KOPT-K1 (cell line): ENCODE measurements around the gene RPL10.

Experiments used
- H3K27ac ChIP-seq: fragments of 200-600 bp; sonication (generic); 2 replicates; pipeline ENCODE4 v1.5.1; 2016; ENCODE audit warnings: antibody characterized with exemption, mild to moderate bottlenecking, low read depth, low read length; ENCODE audit not compliant: poor library complexity, severe bottlenecking
- H3K36me3 ChIP-seq: fragments of 200-600 bp; sonication (generic); 2 replicates; pipeline ENCODE4 v1.5.1; 2017; ENCODE audit warnings: antibody characterized with exemption, mild to moderate bottlenecking, low read length, moderate library complexity; ENCODE audit not compliant: insufficient read depth
- H3K9me3 ChIP-seq: fragments of 200-600 bp; sonication (generic); 2 replicates; pipeline ENCODE4 v1.5.1; 2017; ENCODE audit warnings: antibody characterized with exemption, low read length, mild to moderate bottlenecking; ENCODE audit not compliant: insufficient read depth, poor library complexity, severe bottlenecking

The RPL10 gene

DNA sequence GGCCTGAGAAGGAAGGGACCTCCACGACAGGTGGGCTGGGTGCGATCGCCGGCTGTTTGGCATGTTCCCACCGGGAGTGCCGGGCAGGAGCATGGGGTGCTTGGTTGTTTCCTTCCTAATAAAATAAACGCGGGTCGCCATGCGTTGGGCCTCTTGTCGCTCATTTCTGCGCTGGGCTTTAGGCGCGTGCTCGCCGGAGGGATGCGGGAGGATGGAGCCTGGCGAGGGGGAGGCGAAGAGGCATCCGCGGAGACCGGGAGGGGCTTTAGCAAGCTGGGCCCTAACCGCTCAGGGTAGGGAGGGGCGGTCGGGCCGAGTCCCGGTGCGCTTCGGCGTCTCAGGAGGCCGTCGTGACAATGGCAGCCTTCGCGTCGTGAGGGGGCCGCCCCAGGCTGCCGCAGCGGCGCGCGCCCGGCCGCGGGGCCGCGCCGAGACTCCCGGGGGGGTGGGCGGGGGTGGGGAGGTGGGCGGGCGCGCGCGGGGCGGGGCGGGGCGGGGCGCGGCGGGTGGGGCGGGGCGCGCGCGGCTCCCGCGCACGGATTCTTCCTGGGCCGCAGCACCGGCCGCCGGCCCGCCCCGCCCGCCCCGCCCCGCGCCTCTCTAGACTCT is 38.3 kb downstream of the RPL10 start:
- H3K9me3 ChIP-seq: no peaks in the 10 kb centered on the region
- H3K27ac ChIP-seq: peak overlapping the region; percentile 62
- H3K36me3 ChIP-seq: peaks cover 69% of the 10 kb centered on the region; the same call in 1 of the 2 replicates

DNA sequence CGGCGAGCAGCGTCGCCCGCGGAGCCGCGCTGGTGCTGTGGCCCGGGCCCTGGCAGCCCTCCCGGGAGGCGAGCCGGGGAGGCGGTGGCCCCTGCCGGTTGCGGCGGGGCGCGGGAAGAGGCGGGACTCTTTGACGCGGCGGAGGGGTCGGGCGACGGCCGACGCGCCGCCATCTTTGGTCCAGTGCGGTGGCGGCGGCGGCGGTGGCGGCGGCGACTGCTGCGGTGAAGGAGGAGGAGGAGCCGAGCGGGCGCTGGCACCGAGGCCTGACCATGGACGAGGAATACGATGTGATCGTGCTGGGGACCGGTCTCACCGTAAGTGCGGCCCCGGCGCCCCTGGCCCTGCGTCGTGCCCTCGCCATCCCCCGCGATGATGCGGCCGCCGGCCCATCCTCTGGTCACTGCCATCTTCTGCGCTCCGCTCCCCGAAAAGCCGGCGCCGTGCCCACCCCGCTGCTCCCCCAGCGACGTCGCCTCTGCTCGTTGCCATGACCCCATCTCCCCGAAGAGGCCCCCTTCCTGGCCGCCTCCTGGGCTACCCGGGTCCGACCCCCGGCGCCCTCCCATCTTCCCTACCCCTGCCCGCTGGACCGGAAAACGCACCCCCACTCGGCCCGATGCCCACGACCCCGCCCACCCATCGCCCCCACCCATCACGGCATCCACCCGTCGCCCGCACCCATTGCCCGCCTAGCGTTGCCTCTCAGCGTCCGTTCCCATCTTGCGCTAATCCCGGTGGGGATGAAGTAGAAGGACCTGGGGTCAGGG is 39.0 kb downstream of the RPL10 start, which contains the start of gene GDI1:
GDI1 (plus strand) TSS at position 172 of the 770 bp plus-strand sequence; CDS start at position 273, 101 bp downstream.
- H3K36me3 ChIP-seq: peaks cover 69% of the 10 kb centered on the region; the same call in 1 of the 2 replicates
- H3K27ac ChIP-seq: peak within 1 kb of the TSS; percentile 62
- H3K9me3 ChIP-seq: no peaks in the 10 kb centered on the region

DNA sequence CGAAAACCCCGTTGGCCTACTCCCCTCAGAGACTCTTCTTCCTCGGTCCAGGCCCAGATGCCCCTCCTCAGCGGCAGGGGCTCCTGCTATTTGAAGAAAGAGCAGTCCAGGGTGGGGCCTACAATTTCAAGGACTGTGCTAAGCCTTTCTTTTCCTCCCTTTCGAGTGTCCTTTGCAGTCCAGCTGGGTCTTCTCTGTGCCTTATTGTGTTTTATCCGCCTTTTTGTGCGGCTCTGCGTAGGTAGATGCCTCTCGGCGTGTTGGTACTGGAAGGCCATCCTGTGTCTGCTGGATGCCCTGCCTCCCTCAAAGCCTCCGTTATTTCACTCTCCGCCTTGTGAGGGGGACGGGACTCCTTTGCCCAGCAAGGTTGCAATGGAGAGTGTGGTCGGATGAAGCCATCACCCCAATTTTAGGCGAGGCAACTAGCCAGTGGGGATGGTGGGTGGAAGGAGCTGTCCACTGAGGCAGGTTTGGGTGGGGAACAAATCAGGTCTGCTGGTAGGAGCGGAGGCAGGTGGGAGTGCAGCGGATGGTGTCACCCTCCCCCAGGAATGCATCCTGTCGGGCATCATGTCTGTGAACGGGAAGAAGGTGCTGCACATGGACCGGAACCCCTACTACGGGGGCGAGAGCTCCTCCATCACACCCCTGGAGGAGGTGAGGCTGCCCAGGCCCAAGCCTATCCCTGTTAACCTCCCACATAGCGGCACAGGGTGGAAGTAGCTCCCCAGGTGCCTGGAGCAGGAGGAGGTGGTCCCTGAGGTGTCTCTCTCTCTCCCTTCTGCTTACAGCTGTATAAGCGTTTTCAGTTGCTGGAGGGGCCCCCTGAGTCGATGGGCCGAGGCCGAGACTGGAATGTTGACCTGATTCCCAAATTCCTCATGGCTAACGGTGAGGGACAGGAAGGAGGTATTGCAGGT is 40.1 kb downstream of the RPL10 start:
- H3K27ac ChIP-seq: peak overlapping the region; percentile 62
- peaks cover 68% of the 10 kb centered on the region; the same call in 1 of the 2 replicates for H3K36me3 ChIP-seq
- H3K9me3 ChIP-seq: no peaks in the 10 kb centered on the region

DNA sequence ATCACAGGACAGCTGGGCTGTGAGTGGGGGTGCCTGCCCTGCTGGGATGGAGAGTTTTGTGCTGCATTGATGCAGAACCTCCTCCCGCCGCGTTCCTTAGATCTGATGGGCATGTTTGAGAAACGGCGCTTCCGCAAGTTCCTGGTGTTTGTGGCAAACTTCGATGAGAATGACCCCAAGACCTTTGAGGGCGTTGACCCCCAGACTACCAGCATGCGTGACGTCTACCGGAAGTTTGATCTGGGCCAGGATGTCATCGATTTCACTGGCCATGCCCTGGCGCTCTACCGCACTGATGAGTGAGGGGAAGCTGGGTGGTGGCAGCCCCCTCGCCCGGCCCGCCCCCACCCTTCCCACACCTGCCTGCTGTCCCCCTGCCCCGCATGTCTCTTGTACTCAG is 41.7 kb downstream of the RPL10 start:
- H3K27ac ChIP-seq: no peak overlapping the region
- H3K9me3 ChIP-seq: no peaks in the 10 kb centered on the region
- H3K36me3 ChIP-seq: peaks cover 56% of the 10 kb centered on the region; the same call in 1 of the 2 replicates

DNA sequence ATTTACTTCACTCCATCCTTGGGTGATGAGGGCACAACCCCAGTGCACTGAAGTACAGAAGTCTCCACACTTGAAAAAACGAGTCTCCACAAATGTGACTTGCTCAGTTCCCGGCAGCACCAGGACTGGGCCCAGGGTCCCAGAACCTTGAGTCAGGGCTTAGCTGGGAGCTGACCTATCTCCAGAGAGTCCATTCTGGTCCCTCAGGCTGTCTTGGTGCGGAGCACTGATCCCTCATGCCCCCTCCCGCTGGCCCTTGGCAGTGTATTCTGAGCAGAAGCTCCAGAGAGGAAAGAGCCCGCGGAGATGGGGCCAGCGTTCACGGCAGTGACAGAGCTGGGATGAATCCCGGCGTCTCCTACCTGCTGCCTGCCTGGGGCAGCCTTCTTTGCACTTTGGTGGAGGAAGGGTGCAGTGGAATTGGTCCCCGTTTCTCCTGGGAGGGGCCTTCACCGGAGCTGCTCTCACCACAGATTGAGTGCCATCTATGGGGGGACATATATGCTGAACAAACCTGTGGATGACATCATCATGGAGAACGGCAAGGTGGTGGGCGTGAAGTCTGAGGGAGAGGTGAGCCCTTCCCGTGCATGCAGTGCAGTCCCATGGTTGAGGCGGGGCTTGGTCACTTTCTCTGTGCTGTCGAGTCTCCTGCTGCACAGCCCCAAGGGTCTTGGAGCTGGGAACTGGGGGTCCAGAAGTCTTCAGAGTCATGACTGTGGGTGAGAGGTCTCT is 42.6 kb downstream of the RPL10 start:
- H3K27ac ChIP-seq: no peak overlapping the region
- H3K36me3 ChIP-seq: peaks cover 47% of the 10 kb centered on the region; the same call in 1 of the 2 replicates
- H3K9me3 ChIP-seq: no peaks in the 10 kb centered on the region

DNA sequence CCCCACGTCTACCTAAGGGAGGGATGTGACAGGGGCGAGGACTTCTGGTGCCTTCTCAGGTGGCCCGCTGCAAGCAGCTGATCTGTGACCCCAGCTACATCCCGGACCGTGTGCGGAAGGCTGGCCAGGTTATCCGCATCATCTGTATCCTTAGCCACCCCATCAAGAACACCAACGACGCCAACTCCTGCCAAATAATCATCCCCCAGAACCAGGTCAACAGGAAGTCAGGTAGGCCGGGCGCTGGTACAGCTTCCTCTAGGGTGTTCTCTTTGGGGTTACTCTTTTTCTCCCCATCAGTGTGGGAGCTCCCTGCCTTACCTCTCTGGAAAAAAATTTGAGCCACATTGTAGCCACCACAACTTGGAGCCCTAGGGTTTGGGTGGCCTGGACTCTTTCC is 43.4 kb downstream of the RPL10 start:
- no peaks in the 10 kb centered on the region for H3K9me3 ChIP-seq
- H3K27ac ChIP-seq: no peak overlapping the region
- H3K36me3 ChIP-seq: peaks cover 41% of the 10 kb centered on the region; the same call in 1 of the 2 replicates

DNA sequence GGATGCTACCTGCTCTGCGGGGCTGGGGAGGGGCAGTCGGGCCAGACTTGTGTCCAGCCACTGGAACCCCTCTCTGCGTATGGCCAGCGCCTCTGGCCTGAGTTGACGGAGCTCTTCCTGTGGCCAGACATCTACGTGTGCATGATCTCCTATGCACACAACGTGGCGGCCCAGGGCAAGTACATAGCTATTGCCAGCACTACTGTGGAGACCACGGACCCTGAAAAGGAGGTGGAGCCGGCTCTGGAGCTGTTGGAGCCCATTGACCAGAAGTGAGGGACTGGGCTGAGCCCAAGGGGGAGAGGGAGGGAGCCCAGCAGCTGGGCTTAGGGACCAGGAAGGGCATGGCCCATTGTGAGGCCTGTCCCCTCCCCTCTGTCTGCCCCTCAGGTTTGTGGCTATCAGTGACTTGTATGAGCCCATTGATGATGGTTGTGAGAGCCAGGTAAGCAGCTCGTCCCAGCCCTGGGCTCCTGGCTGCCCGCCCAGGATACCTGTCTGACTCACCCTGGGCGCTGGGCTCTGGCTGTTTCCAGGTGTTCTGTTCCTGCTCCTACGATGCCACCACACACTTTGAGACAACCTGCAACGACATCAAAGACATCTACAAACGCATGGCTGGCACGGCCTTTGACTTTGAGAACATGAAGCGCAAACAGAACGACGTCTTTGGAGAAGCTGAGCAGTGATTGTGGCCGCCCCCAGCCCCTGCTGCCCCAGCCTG is 44.0 kb downstream of the RPL10 start:
- peaks cover 41% of the 10 kb centered on the region; the same call in 1 of the 2 replicates for H3K36me3 ChIP-seq
- H3K27ac ChIP-seq: no peak overlapping the region
- H3K9me3 ChIP-seq: no peaks in the 10 kb centered on the region

DNA sequence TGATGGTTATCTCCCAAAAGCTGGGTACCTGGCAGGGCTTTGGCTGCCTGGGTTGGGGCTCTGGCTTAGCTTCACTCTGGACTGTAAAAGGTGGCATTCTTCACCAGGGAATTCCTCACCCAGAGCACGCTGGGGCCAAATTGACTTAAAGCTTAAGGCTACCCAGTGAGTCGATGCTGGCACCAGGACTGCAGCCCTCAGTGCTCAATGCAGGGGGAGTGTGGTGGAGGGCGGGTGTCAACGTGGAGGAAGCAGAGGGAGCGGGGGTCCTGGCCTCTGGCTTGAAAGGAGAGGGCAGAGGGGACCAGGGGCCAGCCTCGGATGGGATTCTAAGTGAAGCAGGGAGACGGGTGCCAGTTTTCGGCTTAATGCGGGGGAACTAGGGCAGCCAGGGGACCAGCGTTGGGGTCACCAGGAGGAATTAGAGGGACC is 45.3 kb downstream of the RPL10 start:
- H3K27ac ChIP-seq: peak overlapping the region; percentile 25
- no peaks in the 10 kb centered on the region for H3K9me3 ChIP-seq
- H3K36me3 ChIP-seq: peaks cover 45% of the 10 kb centered on the region; the same call in 1 of the 2 replicates

DNA sequence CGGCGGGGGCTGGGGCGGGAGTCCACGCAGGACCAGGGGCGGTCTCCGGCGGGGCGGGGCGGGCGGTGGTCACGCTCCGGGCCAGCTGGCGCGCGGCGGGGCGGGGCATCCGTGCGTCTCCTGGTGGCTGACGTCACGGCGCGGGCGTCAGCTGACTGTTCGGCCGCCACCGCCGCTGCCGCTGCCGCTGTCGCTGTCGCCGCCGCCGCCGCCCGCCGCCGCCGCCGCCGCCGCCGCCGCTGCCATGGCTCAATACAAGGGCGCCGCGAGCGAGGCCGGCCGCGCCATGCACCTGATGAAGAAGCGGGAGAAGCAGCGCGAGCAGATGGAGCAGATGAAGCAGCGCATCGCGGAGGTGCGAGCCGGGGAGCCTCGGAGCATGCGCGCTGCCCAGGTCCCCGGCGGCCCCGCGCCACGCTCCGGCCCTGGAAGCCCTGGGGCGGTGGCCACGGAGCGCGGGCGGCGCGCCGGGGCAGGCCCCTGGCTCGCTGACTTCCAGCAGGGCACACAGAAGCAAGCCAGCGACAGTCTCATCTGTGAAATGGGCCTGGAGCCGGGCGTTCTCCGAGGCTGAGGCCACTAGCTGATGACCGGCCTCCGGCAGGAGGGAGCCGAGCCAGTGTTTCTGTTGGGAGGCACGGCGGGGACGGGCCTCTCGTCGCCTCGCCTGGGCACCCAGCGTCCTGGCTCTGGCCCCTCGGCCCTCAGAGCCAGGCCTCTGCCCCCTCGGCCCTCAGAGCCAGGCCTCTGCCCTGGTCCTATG is 46.0 kb downstream of the RPL10 start, which contains the start of gene FAM50A:
FAM50A (plus strand) TSS at position 150 of the 763 bp plus-strand sequence; CDS start at position 245, 95 bp downstream.
- no peaks in the 10 kb centered on the region for H3K9me3 ChIP-seq
- H3K27ac ChIP-seq: peak within 1 kb of the TSS; percentile 60
- peaks cover 45% of the 10 kb centered on the region; the same call in 1 of the 2 replicates for H3K36me3 ChIP-seq

DNA sequence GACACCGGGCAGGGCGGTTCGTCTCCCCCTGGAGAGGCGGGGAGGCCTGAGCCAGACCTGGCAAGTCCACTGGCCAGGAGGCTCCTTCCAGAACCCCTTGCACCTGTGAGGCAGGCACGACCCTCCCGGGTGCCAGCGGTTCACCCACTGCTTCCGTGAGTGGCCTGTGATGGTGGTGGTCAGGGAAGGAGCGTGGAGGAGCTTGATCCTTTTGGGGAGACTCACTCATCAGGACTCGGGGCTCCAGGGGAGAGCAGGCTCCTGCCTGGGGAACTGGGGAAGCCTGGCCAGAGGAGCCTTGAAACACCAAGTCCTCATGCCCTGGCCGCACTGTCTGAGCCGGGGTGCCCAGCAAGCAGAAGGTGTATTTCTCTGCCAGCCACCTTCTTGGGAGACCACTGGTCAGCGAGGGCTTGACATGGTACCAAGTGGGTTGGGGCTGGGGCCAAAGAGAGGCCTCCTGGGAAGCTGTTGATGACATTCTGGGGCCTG is 46.6 kb downstream of the RPL10 start:
- Histone ChIP-seq H3K27ac (peak overlapping the region; percentile 60), H3K36me3 (peaks cover 45% of the 10 kb centered on the region; the same call in 1 of the 2 replicates)

DNA sequence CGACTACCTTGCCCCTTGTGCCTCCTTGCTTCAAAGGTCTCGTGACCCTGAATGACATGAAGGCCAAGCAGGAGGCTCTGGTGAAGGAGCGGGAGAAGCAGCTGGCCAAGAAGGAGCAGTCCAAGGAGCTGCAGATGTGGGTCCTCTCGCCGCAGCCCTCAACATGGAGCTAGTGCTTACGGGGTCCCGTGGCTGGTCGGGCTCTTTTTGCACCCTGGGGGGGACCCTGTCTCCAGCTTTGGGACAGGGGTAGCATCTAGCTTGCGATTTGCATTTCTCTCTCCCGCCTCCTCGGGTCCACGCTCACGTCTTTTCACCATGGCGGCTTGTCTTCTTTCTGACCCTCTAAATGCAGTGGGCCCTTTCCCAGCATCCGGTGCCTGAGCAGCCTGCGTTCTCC is 47.6 kb downstream of the RPL10 start:
- no peaks in the 10 kb centered on the region for H3K9me3 ChIP-seq
- peaks cover 46% of the 10 kb centered on the region; the same call in 1 of the 2 replicates for H3K36me3 ChIP-seq
- H3K27ac ChIP-seq: no peak overlapping the region

More for the DNA sequence above, 46.6 kb downstream of the RPL10 start:
- no peaks in the 10 kb centered on the region for H3K9me3 ChIP-seq

DNA sequence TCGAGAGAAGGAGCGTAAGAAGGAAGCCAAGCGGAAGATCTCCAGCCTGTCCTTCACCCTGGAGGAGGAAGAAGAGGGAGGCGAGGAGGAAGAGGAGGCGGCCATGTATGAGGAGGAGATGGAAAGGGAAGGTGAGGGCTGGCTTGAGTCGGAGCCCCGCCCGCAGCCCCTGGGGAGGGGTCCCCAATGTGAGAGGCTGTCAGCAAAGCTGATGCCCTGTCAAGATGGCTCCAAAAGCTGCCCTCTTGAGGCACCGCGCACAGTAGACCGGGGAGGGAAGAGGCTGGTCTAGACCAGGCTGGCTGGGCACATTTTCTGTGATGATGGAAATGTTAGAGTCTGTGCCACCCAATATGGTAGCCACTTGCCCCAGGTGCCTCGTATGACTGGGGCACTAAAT is 48.3 kb downstream of the RPL10 start:
- no peaks in the 10 kb centered on the region for H3K9me3 ChIP-seq

DNA sequence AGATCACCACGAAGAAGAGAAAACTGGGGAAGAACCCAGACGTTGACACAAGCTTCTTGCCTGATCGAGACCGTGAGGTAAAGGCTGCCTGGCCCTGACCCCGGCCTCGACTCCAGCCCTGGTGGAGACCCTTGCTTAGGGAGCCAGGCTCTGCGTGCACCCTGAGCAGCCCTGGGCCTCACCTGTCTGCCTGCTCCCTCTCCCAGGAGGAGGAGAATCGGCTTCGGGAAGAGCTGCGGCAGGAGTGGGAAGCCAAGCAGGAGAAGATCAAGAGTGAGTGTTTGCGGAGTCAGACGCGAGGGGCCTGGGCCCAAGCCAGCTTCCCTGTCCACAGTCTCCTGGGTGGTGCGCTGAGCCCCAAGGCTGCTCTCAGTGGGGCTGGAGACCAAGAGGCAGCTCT is 50.3 kb downstream of the RPL10 start:
- Histone ChIP-seq H3K27ac (no peak overlapping the region), H3K9me3 (no peaks in the 10 kb centered on the region), H3K36me3 (peaks cover 29% of the 10 kb centered on the region; the same call in 1 of the 2 replicates)

More for the DNA sequence above, 48.3 kb downstream of the RPL10 start:
- Histone ChIP-seq H3K36me3 (peaks cover 43% of the 10 kb centered on the region; the same call in 1 of the 2 replicates), H3K27ac (no peak overlapping the region)
